Endothelial cell of umbilical vein (primary cell): Measurements from ENCODE around the gene SAFB.

ENCODE experiments used
- CTCF ChIP-seq, 2 donors: IDR thresholded peaks; 1 replicate in 1 of 2; 2 replicates in 1 of 2; pipeline ENCODE4 v1.5.1; 2011; ENCODE audit warnings: low read length in 2 of 2, mild to moderate bottlenecking in 2 of 2, moderate library complexity in 2 of 2, control low read depth in 1 of 2, inconsistent platforms in 1 of 2, low read depth in 1 of 2; ENCODE audit not compliant: insufficient read depth in 1 of 2; ENCODE audit errors: extremely low read depth in 1 of 2
- EZH2 ChIP-seq: IDR thresholded peaks from 2 replicates; pipeline ENCODE4 v1.6.1; 2012; ENCODE audit warnings: borderline replicate concordance, low read depth, mild to moderate bottlenecking, moderate library complexity, low read length, inconsistent platforms; ENCODE audit not compliant: severe bottlenecking
- FOS ChIP-seq: IDR thresholded peaks from 2 replicates; pipeline ENCODE4 v1.6.1; 2011; ENCODE audit warnings: mild to moderate bottlenecking, low read length, moderate library complexity, borderline replicate concordance; ENCODE audit not compliant: insufficient read depth
- GATA2 ChIP-seq: IDR thresholded peaks from 2 replicates; pipeline ENCODE4 v1.7.0; 2011; ENCODE audit warnings: low read depth, mild to moderate bottlenecking, moderate library complexity, mixed read lengths, low read length; ENCODE audit not compliant: insufficient read length, insufficient read depth
- POLR2A ChIP-seq: IDR thresholded peaks from 2 replicates; pipeline ENCODE4 v1.6.1; 2012; ENCODE audit warnings: low read depth, mild to moderate bottlenecking, control low read depth, low read length
- POLR2AphosphoS5 ChIP-seq: IDR thresholded peaks from 2 replicates; pipeline ENCODE4 v1.6.1; 2012; ENCODE audit warnings: low read depth, mild to moderate bottlenecking, control low read depth, low read length, moderate library complexity; ENCODE audit not compliant: insufficient read depth

GRCh38 chr19:5628919-5629481 lies 6.1 kb downstream of the SAFB start:
- no peak for TF ChIP-seq FOS
- TF ChIP-seq POLR2AphosphoS5, result no peak
- TF ChIP-seq CTCF (IDR thresholded peaks at IDR 0.05; ENCODE audit: extremely low read depth in 1 of 2, insufficient read depth in 1 of 2, low read depth in 1 of 2, low read length in 2 of 2), result no peak
- TF ChIP-seq POLR2A, result no peak
- no peak for TF ChIP-seq EZH2
- no peak for TF ChIP-seq GATA2
